ENCODE results near the gene SMG6. TPM values are rescaled to one million over a fixed set of nuclear protein-coding genes. Genes with fewer than 3 reads are reported as not detected.
A peak's percentile ranks its signal among the peaks of the same experiment; 100 is the strongest.

The SMG6 gene
- total and polyA plus RNA-seq, 2 donors (not counting 3 experiments of a cell fraction or from before 2014, with no cell fraction given), result 40.1 to 42.2 TPM

DNA sequence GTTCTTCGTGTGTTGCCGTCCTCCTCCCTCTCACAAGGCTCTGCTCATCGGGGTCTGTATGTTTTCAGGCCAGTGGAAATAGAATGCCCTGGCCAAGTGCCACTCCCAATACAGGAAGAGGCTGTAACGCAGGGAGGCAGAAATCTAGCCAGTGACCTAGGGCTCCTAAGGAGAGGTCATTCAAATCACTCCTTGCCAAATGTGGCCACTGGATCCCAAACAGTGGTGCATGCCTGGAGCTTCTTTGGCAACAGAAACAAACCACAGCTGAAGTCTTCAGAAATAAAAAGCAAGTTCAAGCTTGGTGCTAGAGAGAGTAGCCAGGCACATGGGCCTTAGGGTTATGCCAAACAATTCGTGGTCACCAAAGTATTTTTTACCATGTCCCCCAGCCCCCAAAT is 66.1 kb downstream of the SMG6 start:
- H3K36me3 ChIP-seq (ENCODE audit: control insufficient read depth in 2 of 2, extremely low read depth in 1 of 2, insufficient read depth in 2 of 2, low read length in 2 of 2), result no peaks in the 10 kb centered on the region
- intact Hi-C loops (cut with micrococcal nuclease) (no loop called here), dilution Hi-C loops (cut with MboI; ENCODE audit: extremely low pct_ligation_motif_present, low sequenced_read_pairs) (no loop called here)
- no peaks in the 10 kb centered on the region for H3K9me3 ChIP-seq (replicated peaks; ENCODE audit: control insufficient read depth, insufficient read depth, low read length)
- H3K79me2 ChIP-seq (ENCODE audit: control insufficient read depth, insufficient read depth, low read length), result no peaks in the 10 kb centered on the region
- TF ChIP-seq MYC (IDR thresholded peaks at IDR 0.05; ENCODE audit: low read depth, low read length), result no peak
- TF ChIP-seq, protein P1, sequence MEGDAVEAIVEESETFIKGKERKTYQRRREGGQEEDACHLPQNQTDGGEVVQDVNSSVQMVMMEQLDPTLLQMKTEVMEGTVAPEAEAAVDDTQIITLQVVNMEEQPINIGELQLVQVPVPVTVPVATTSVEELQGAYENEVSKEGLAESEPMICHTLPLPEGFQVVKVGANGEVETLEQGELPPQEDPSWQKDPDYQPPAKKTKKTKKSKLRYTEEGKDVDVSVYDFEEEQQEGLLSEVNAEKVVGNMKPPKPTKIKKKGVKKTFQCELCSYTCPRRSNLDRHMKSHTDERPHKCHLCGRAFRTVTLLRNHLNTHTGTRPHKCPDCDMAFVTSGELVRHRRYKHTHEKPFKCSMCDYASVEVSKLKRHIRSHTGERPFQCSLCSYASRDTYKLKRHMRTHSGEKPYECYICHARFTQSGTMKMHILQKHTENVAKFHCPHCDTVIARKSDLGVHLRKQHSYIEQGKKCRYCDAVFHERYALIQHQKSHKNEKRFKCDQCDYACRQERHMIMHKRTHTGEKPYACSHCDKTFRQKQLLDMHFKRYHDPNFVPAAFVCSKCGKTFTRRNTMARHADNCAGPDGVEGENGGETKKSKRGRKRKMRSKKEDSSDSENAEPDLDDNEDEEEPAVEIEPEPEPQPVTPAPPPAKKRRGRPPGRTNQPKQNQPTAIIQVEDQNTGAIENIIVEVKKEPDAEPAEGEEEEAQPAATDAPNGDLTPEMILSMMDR (IDR thresholded peaks at IDR 0.05; ENCODE audit: extremely low read depth in 1 of 2, insufficient read depth in 1 of 2, low read depth in 1 of 2, low read length in 2 of 2), result no peak
- TF ChIP-seq POLR2A (IDR thresholded peaks at IDR 0.05; ENCODE audit: low read depth, low read length), result no peak
- no peak for TF ChIP-seq FOS (IDR thresholded peaks at IDR 0.05; ENCODE audit: borderline replicate concordance, insufficient read depth, low read length)
- TF ChIP-seq EZH2 (IDR thresholded peaks at IDR 0.05; ENCODE audit: borderline replicate concordance, low read depth, low read length, severe bottlenecking), result no peak
- TF ChIP-seq, protein P2, sequence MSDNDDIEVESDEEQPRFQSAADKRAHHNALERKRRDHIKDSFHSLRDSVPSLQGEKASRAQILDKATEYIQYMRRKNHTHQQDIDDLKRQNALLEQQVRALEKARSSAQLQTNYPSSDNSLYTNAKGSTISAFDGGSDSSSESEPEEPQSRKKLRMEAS (IDR thresholded peaks at IDR 0.05; ENCODE audit: insufficient read depth, insufficient read length), result no peak
- no peak for TF ChIP-seq POLR2AphosphoS5 (IDR thresholded peaks at IDR 0.05; ENCODE audit: insufficient read depth, low read depth, low read length)
- DNase-seq (ENCODE audit: low read depth, low spot score) (peak; percentile 71), FAIRE-seq (peak; percentile 82)
- H3K4me3 ChIP-seq (replicated peaks in 1 of 3; ENCODE audit: insufficient read depth in 1 of 3, low read depth in 1 of 3, low read length in 3 of 3), result no peak overlapping the region
- H3K9me1 ChIP-seq (replicated peaks; ENCODE audit: control insufficient read depth, extremely low read depth, insufficient read depth, low read length), result no peaks in the 10 kb centered on the region
- ChIA-PET CTCF (interaction anchor here (0.7 to 2.8 kb wide), 8 partner anchors 14 to 182 kb away, joined by 3 to 18 read pairs (median 4); partner anchors contain the start of gene HIC1), POLR2A (interaction anchor here (0.7 kb wide), 1 partner anchor 58 kb away, joined by 4 read pairs; no protein-coding TSS in a partner anchor)
- H3K27ac ChIP-seq (ENCODE audit: insufficient read depth, low read depth, low read length), result peak overlapping the region; percentile 53
- no peak overlapping the region for H3K9ac ChIP-seq (replicated peaks; ENCODE audit: extremely low read depth, insufficient read depth, low read length)
- H3K27me3 ChIP-seq (ENCODE audit: control insufficient read depth in 2 of 2, insufficient read depth in 2 of 2, low read length in 2 of 2), result no peaks in the 10 kb centered on the region
- H2AFZ ChIP-seq (ENCODE audit: low read depth, low read length), result peak overlapping the region; percentile 1
- H3K4me1 ChIP-seq (ENCODE audit: control insufficient read depth, extremely low read depth, insufficient read depth, low read length), result peaks cover 30% of the 10 kb centered on the region
- peak overlapping the region; percentile 49 for H3K4me2 ChIP-seq (ENCODE audit: insufficient read depth, low read length)
- no peaks in the 10 kb centered on the region for H4K20me1 ChIP-seq (replicated peaks; ENCODE audit: control insufficient read depth, extremely low read depth, insufficient read depth, low read length)
- BruUV-seq (replicated peaks), result no TSS peak
